Glutamatergic neuron (in vitro differentiated cells): ENCODE data around the gene RCAN3. TPM values are rescaled to one million over a fixed set of nuclear protein-coding genes. Genes with fewer than 3 reads are reported as not detected.

Source experiments
- DNase-seq: peaks from one replicate; pipeline ENCODE4 v3.0.0; 2022
- H3K27ac Mint-ChIP-seq: one replicate; pipeline ENCODE4 v1.8.0; 2020; ENCODE audit warnings: mild to moderate bottlenecking, mixed read lengths, inconsistent platforms; ENCODE audit not compliant: unreplicated experiment
- H3K27me3 Mint-ChIP-seq: one replicate; pipeline ENCODE4 v1.8.0; 2020; ENCODE audit warnings: mild to moderate bottlenecking, moderate library complexity, mixed read lengths, inconsistent platforms; ENCODE audit not compliant: unreplicated experiment
- H3K36me3 Mint-ChIP-seq: one replicate; pipeline ENCODE4 v1.8.0; 2020; ENCODE audit warnings: mild to moderate bottlenecking, mixed read lengths, inconsistent platforms; ENCODE audit not compliant: unreplicated experiment
- H3K4me1 Mint-ChIP-seq: one replicate; pipeline ENCODE4 v1.8.0; 2020; ENCODE audit warnings: mild to moderate bottlenecking, low read depth, mixed read lengths, inconsistent platforms; ENCODE audit not compliant: unreplicated experiment
- H3K4me3 Mint-ChIP-seq: one replicate; pipeline ENCODE4 v1.8.0; 2020; ENCODE audit warnings: mild to moderate bottlenecking, mixed read lengths, inconsistent platforms; ENCODE audit not compliant: unreplicated experiment
- H3K9me3 Mint-ChIP-seq: one replicate; pipeline ENCODE4 v1.8.0; 2020; ENCODE audit warnings: mild to moderate bottlenecking, moderate library complexity, mixed read lengths, inconsistent platforms; ENCODE audit not compliant: unreplicated experiment
- total RNA-seq: library from RNA; stranded (reverse); fragmentation: NEBNext Ultra II Directional; extraction: Animal tissue kit (Norgen Biotek cat#: 25700); gene quantifications from one replicate; pipeline ENCODE4 v1.2.1, GENCODE V29; 2021; ENCODE audit not compliant: unreplicated experiment
- TF ChIP-seq, protein P1 (sequence below): fragments of 200-600 bp; sonication (generic); IDR thresholded peaks from one replicate; pipeline ENCODE4 v1.5.0; 2021; ENCODE audit not compliant: partially characterized antibody, unreplicated experiment

Gene RCAN3
- total RNA-seq, 1 donor from 2014 or later: 21.8 TPM

DNA sequence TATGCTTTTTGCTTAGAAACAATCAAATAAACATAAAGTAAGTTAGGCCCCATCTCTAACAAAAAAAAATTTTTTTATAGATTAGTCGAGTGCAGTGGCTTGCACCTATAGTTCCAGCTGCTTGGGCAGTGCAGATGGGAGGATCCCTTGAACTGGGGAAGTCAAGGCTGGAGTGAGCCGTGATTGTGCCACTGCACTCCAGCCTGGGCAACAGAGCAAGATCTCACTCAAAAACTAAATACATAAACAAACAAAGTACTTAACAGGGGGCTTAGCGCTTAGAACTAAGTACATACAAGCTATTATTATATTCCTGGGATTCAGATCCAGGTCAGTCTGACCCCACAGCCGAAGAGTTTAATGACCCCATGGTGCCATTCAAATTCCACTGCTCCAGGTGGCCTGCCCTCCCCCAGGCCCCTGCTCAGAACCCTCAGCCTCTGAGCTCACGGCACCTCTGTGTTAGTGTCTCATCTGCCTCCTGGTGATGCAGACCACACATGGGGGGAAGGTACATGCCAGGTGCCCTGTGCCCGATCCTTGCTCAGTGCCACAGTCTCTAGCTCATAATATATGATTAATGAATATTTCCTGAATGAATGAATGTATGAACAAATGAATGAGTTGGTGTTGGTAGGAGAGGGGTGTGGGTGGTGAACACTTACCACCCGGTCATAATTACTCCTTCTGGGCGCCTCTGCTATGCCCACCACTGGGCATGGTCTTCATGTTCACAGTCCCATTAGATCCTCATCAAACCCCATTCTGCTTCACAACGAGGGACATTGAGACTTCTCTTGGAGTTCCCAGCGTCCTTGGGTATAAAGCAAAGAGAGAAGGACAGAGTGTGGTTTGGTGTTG is 67.9 kb downstream of the RCAN3 start:
- no peak overlapping the region for H3K27ac Mint-ChIP-seq
- no peaks in the 10 kb centered on the region for H3K4me1 Mint-ChIP-seq
- no peaks in the 10 kb centered on the region for H3K9me3 Mint-ChIP-seq
- H3K4me3 Mint-ChIP-seq: no peak overlapping the region
- H3K27me3 Mint-ChIP-seq: no peaks in the 10 kb centered on the region
- H3K36me3 Mint-ChIP-seq: no peaks in the 10 kb centered on the region
- no peak for DNase-seq
- TF ChIP-seq, protein P1, sequence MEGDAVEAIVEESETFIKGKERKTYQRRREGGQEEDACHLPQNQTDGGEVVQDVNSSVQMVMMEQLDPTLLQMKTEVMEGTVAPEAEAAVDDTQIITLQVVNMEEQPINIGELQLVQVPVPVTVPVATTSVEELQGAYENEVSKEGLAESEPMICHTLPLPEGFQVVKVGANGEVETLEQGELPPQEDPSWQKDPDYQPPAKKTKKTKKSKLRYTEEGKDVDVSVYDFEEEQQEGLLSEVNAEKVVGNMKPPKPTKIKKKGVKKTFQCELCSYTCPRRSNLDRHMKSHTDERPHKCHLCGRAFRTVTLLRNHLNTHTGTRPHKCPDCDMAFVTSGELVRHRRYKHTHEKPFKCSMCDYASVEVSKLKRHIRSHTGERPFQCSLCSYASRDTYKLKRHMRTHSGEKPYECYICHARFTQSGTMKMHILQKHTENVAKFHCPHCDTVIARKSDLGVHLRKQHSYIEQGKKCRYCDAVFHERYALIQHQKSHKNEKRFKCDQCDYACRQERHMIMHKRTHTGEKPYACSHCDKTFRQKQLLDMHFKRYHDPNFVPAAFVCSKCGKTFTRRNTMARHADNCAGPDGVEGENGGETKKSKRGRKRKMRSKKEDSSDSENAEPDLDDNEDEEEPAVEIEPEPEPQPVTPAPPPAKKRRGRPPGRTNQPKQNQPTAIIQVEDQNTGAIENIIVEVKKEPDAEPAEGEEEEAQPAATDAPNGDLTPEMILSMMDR: no peak

DNA sequence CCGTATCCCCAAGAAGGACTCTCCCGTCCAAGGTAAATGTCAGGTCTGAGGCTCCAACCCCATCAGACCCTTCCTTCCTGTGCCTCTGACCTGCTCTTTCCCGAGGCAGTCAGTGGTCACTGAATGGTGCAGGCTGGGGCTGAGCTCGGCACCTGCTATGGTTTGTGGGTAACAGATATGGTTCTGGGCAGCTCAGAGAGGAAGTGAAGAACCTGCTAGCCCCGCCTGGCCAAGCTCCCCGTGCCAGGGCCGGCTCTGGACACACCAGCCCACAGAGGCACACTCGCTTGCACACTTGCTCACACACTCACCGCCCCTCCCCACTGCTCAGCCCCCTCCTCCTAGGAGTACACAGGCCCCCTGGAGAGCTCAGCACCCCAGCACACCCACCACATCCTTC is 69.7 kb downstream of the RCAN3 start:
- Mint-ChIP-seq H3K4me1 (no peaks in the 10 kb centered on the region), H3K27ac (no peak overlapping the region), H3K36me3 (no peaks in the 10 kb centered on the region), H3K27me3 (no peaks in the 10 kb centered on the region), H3K4me3 (no peak overlapping the region), H3K9me3 (no peaks in the 10 kb centered on the region)
- TF ChIP-seq, protein P1: no peak
- no peak for DNase-seq

DNA sequence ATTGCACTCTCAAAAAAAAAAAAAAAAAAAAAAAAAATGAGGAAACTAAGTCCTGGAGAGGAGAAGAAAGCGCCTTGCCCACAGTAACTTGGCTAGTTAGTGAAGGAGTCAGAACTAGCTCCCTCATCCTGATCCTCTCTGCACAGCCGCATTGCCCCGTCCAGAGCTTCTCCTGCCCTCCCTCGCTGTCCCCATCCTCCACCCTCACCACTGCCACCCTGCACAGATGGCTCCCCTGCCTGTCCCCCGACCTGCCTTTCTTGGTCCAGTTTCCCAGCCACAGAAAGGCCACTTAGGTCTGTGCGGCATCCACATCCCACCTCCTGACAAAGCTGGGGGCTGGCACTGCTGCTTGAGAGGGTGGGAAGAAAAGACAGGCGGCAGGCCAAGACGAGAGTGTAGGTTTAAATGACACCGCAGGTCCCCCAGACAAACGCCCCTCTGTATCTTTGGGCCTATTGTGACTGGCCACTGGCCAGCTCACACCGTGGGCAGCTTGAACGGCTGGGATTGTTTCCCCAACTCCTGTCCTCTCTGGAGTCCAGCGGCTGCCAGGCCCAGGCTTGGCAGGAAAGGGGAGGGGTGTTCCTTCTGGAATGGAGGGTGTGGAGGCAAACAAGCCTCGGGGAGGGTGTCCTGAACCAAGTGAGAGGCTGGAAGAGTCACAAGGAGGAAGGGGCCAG is 73.4 kb downstream of the RCAN3 start:
- Mint-ChIP-seq H3K36me3 (no peaks in the 10 kb centered on the region), H3K4me3 (no peak overlapping the region), H3K9me3 (peaks cover 2% of the 10 kb centered on the region), H3K27ac (no peak overlapping the region), H3K27me3 (no peaks in the 10 kb centered on the region), H3K4me1 (no peaks in the 10 kb centered on the region)
- TF ChIP-seq, protein P1: no peak
- DNase-seq: no peak

DNA sequence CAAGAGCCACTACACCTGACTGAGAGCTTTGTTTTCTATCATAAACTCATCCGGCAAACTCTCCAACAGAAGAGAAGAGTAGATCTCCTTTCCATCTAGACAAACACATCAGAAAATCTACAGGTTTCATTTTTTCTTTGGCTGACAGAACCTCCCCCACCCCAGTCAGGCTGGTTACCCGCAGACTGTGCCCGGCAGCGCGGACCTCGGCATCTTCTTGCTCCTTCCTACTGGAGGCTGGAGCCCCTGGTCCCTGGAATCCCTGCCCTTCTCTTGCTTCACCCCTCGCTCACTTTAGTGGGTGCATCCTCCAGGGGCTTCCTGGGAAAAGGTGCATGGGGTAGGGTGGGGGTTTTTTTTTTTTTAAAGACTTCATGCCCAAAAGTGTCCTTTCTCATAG is 76.2 kb downstream of the RCAN3 start:
- Mint-ChIP-seq H3K4me1 (no peaks in the 10 kb centered on the region), H3K27ac (no peak overlapping the region), H3K9me3 (peaks cover 2% of the 10 kb centered on the region)

More for the DNA sequence above, 76.2 kb downstream of the RCAN3 start:
- H3K36me3 Mint-ChIP-seq: peaks cover 5% of the 10 kb centered on the region
- H3K27me3 Mint-ChIP-seq: peaks cover 2% of the 10 kb centered on the region
- DNase-seq: no peak
- TF ChIP-seq, protein P1: no peak
- H3K4me3 Mint-ChIP-seq: no peak overlapping the region
